Panc1 (cell line): Measurements from ENCODE around the gene HLA-DQB1.

ENCODE experiments used
- POLR2AphosphoS5 ChIP-seq: IDR thresholded peaks from 2 replicates; pipeline ENCODE4 v1.6.1; 2012; ENCODE audit warnings: mild to moderate bottlenecking, low read depth, low read length, moderate library complexity
- SIN3A ChIP-seq: IDR thresholded peaks from 2 replicates; pipeline ENCODE4 v1.6.1; 2012; ENCODE audit warnings: low read depth, mild to moderate bottlenecking, low read length, moderate library complexity, borderline replicate concordance; ENCODE audit not compliant: insufficient read depth
- TF ChIP-seq, protein P1 (sequence below): fragments of 450-650 bp; IDR thresholded peaks from 2 replicates; pipeline ENCODE4 v1.5.1; 2017; ENCODE audit warnings: mild to moderate bottlenecking
- TF ChIP-seq, protein P2 (sequence below), 2 experiments: IDR thresholded peaks; 2 replicates each; pipeline ENCODE4 v1.6.1; 2011 to 2012; ENCODE audit warnings: low read depth in 2 of 2, control low read depth in 1 of 2, low read length in 1 of 2, mild to moderate bottlenecking in 1 of 2, moderate library complexity in 1 of 2; ENCODE audit not compliant: insufficient read depth in 1 of 2

DNA sequence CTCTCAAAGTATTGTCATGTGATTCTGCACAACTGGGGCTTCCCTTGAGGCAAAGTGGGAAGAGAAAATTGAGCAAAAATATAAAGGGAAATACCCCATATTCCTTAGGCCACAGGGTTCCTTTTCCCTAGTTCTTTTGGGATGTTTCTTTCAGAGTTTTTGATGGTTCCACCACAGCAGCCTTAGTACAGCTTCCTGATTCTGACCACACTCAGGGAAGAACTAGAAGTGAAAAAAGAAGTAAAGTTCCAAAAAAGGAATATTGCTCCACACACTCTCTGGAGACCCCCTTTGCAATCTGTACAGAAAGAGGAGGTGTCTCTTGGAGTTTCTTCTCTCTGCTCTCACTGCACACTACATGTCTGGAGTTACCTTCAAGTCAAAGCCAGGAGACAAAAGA, 46.8 kb upstream of the HLA-DQB1 start:
- no peak for TF ChIP-seq POLR2AphosphoS5
- TF ChIP-seq, protein P1, sequence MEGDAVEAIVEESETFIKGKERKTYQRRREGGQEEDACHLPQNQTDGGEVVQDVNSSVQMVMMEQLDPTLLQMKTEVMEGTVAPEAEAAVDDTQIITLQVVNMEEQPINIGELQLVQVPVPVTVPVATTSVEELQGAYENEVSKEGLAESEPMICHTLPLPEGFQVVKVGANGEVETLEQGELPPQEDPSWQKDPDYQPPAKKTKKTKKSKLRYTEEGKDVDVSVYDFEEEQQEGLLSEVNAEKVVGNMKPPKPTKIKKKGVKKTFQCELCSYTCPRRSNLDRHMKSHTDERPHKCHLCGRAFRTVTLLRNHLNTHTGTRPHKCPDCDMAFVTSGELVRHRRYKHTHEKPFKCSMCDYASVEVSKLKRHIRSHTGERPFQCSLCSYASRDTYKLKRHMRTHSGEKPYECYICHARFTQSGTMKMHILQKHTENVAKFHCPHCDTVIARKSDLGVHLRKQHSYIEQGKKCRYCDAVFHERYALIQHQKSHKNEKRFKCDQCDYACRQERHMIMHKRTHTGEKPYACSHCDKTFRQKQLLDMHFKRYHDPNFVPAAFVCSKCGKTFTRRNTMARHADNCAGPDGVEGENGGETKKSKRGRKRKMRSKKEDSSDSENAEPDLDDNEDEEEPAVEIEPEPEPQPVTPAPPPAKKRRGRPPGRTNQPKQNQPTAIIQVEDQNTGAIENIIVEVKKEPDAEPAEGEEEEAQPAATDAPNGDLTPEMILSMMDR: no peak
- no peak for TF ChIP-seq SIN3A
- TF ChIP-seq, protein P2, sequence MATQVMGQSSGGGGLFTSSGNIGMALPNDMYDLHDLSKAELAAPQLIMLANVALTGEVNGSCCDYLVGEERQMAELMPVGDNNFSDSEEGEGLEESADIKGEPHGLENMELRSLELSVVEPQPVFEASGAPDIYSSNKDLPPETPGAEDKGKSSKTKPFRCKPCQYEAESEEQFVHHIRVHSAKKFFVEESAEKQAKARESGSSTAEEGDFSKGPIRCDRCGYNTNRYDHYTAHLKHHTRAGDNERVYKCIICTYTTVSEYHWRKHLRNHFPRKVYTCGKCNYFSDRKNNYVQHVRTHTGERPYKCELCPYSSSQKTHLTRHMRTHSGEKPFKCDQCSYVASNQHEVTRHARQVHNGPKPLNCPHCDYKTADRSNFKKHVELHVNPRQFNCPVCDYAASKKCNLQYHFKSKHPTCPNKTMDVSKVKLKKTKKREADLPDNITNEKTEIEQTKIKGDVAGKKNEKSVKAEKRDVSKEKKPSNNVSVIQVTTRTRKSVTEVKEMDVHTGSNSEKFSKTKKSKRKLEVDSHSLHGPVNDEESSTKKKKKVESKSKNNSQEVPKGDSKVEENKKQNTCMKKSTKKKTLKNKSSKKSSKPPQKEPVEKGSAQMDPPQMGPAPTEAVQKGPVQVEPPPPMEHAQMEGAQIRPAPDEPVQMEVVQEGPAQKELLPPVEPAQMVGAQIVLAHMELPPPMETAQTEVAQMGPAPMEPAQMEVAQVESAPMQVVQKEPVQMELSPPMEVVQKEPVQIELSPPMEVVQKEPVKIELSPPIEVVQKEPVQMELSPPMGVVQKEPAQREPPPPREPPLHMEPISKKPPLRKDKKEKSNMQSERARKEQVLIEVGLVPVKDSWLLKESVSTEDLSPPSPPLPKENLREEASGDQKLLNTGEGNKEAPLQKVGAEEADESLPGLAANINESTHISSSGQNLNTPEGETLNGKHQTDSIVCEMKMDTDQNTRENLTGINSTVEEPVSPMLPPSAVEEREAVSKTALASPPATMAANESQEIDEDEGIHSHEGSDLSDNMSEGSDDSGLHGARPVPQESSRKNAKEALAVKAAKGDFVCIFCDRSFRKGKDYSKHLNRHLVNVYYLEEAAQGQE (IDR thresholded peaks at IDR 0.05; ENCODE audit: insufficient read depth in 1 of 2, low read depth in 2 of 2, low read length in 1 of 2): no peak
